CD8-positive, alpha-beta memory T cell (primary cell): Measurements from ENCODE around the gene NUDT1. TPM values are rescaled to one million over a fixed set of nuclear protein-coding genes. Genes with fewer than 3 reads are reported as not detected.

ENCODE experiments used
- CTCF ChIA-PET: fragments of 350-600 bp; sonication (Branson Sonifier 250); formaldehyde crosslinking; loops from one replicate; lab custom pipeline; 2021; ENCODE audit warnings: antibody characterized with exemption; lab: Charles Lee
- POLR2A ChIA-PET: fragments of 350-600 bp; sonication (Branson Sonifier 250); formaldehyde crosslinking; loops from one replicate; lab custom pipeline; 2021; ENCODE audit warnings: antibody characterized with exemption; lab: Charles Lee
- DNase-seq, 5 donors: peaks; one replicate each; pipeline versions ENCODE4 v3.0.0 to v3.0.0-alpha.2; 2020 to 2022; ENCODE audit warnings: mixed read lengths in 1 of 5
- H3K27ac ChIP-seq: one replicate; pipeline ENCODE4 v1.7.0; 2013; ENCODE audit warnings: low read depth, mild to moderate bottlenecking, low read length, moderate library complexity
- H3K27me3 ChIP-seq: 2 replicates; pipeline ENCODE4 v1.7.0; 2013; ENCODE audit warnings: low read length, mild to moderate bottlenecking; ENCODE audit not compliant: insufficient read depth, poor library complexity, severe bottlenecking
- H3K36me3 ChIP-seq: 2 replicates; pipeline ENCODE4 v1.7.0; 2013; ENCODE audit warnings: mild to moderate bottlenecking, low read length, moderate library complexity; ENCODE audit not compliant: insufficient read depth
- H3K4me1 ChIP-seq: 2 replicates; pipeline ENCODE4 v1.7.0; 2013; ENCODE audit warnings: mild to moderate bottlenecking, low read length, moderate library complexity; ENCODE audit not compliant: insufficient read depth
- H3K4me3 ChIP-seq: 2 replicates; pipeline ENCODE4 v1.7.0; 2013; ENCODE audit warnings: mild to moderate bottlenecking, low read length
- H3K9me3 ChIP-seq: 2 replicates; pipeline ENCODE4 v1.7.0; 2013; ENCODE audit warnings: mild to moderate bottlenecking, low read length
- H3K27ac Mint-ChIP-seq, 8 donors: one replicate each; pipeline ENCODE4 v1.8.0; 2020 to 2021; ENCODE audit warnings: mixed read lengths in 8 of 8, mild to moderate bottlenecking in 6 of 8, inconsistent platforms in 3 of 8, moderate library complexity in 3 of 8
- H3K27me3 Mint-ChIP-seq, 2 donors: one replicate each; pipeline ENCODE4 v1.8.0; 2020 to 2021; ENCODE audit warnings: mixed read lengths in 2 of 2, mild to moderate bottlenecking in 1 of 2, moderate library complexity in 1 of 2
- H3K36me3 Mint-ChIP-seq, 3 donors: one replicate each; pipeline ENCODE4 v1.8.0; 2020 to 2021; ENCODE audit warnings: mixed read lengths in 3 of 3, inconsistent platforms in 1 of 3, mild to moderate bottlenecking in 1 of 3
- H3K4me1 Mint-ChIP-seq, 3 donors: one replicate each; pipeline ENCODE4 v1.8.0; 2020 to 2021; ENCODE audit warnings: mixed read lengths in 3 of 3, inconsistent platforms in 1 of 3, mild to moderate bottlenecking in 1 of 3
- H3K4me3 Mint-ChIP-seq, 7 donors: one replicate each; pipeline ENCODE4 v1.8.0; 2020 to 2021; ENCODE audit warnings: mixed read lengths in 7 of 7, mild to moderate bottlenecking in 6 of 7, moderate library complexity in 4 of 7, inconsistent platforms in 2 of 7
- H3K9me3 Mint-ChIP-seq, 5 donors: one replicate each; pipeline ENCODE4 v1.8.0; 2020 to 2022; ENCODE audit warnings: mixed read lengths in 5 of 5, mild to moderate bottlenecking in 3 of 5, moderate library complexity in 2 of 5, inconsistent platforms in 1 of 5
- polyA plus RNA-seq: library from polyadenylated mRNA; unstranded; fragments of 300-500 nt; fragmentation: Illumina TruSeq; gene quantifications from one replicate; pipeline ENCODE4 v1.2.3, GENCODE V29; 2021
- total RNA-seq, 2 experiments: library from RNA; stranded (reverse); gene quantifications; one replicate each; pipeline ENCODE4 v1.2.3, GENCODE V29; 2021

NUDT1 gene
- total and polyA plus RNA-seq, 3 experiments from 2014 or later: 52.7 to 89.8 (median 83.1) TPM

GRCh38 chr7:2242541-2243429, 759 bp downstream of the NUDT1 start:
- H3K27me3 Mint-ChIP-seq: no peaks in the 10 kb centered on the region
- peak overlapping the region; percentile 70 for H3K27ac ChIP-seq
- ChIA-PET CTCF (interaction anchor here (1.1 to 1.6 kb wide), 3 partner anchors 106 to 226 kb away, joined by 3 to 4 read pairs (median 3); no protein-coding TSS in a partner anchor), POLR2A (interaction anchor here (1.6 kb wide), 1 partner anchor 111 kb away, joined by 6 read pairs; the partner anchor contains the start of gene EIF3B)
- peak overlapping the region; percentile 79 to 95 (median 92) for H3K27ac Mint-ChIP-seq
- peak overlapping the region; percentile 84 to 97 (median 94) for H3K4me3 Mint-ChIP-seq
- peak in 1 of 5 donors; percentile 25 for DNase-seq
- H3K4me1 ChIP-seq: peaks cover 13% of the 10 kb centered on the region
- peaks cover 0 to 31% (median 0%) of the 10 kb centered on the region in 3 donors for H3K36me3 Mint-ChIP-seq
- no peaks in the 10 kb centered on the region for H3K27me3 ChIP-seq
- H3K9me3 Mint-ChIP-seq: no peaks in the 10 kb centered on the region
- H3K36me3 ChIP-seq: peaks cover 6% of the 10 kb centered on the region
- peaks cover 9 to 23% (median 19%) of the 10 kb centered on the region in 3 donors for H3K4me1 Mint-ChIP-seq
- no peaks in the 10 kb centered on the region for H3K9me3 ChIP-seq
- peak overlapping the region; percentile 72 for H3K4me3 ChIP-seq

DNA sequence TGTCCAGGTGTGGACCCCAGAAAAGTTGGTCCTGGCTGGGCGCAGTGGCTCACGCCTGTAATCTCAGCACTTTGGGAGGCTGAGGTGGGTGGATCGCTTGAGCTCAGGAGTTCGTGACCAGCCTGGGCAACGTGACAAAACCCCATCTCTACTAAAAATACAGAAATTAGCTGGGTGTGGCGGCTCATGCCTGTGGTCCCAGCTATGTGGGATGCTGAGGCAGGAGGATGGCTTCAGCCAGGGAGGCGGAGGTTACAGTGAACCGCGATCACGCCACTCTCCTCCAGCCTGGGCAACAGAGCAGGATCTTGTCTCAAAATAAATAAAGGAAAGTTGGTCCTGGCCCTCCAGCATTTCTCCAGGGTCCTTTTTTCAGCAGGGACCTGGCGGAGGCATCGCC, 1.4 kb downstream of the NUDT1 start:
- Mint-ChIP-seq H3K27me3 (no peaks in the 10 kb centered on the region), H3K4me3 (peak overlapping the region in 6 of 7 donors; percentile 11 to 97 (median 60)), H3K9me3 (no peaks in the 10 kb centered on the region), H3K36me3 (peaks cover 0 to 25% (median 0%) of the 10 kb centered on the region in 3 donors), H3K27ac (no peak overlapping the region), H3K4me1 (peaks cover 12 to 28% (median 19%) of the 10 kb centered on the region in 3 donors)
- DNase-seq: peak in 1 of 5 donors; percentile 36
- Histone ChIP-seq H3K4me1 (peaks cover 13% of the 10 kb centered on the region), H3K27ac (no peak overlapping the region), H3K36me3 (no peaks in the 10 kb centered on the region), H3K9me3 (no peaks in the 10 kb centered on the region), H3K27me3 (no peaks in the 10 kb centered on the region), H3K4me3 (no peak overlapping the region)
- CTCF ChIA-PET: no interaction called here
- POLR2A ChIA-PET: no interaction called here

DNA sequence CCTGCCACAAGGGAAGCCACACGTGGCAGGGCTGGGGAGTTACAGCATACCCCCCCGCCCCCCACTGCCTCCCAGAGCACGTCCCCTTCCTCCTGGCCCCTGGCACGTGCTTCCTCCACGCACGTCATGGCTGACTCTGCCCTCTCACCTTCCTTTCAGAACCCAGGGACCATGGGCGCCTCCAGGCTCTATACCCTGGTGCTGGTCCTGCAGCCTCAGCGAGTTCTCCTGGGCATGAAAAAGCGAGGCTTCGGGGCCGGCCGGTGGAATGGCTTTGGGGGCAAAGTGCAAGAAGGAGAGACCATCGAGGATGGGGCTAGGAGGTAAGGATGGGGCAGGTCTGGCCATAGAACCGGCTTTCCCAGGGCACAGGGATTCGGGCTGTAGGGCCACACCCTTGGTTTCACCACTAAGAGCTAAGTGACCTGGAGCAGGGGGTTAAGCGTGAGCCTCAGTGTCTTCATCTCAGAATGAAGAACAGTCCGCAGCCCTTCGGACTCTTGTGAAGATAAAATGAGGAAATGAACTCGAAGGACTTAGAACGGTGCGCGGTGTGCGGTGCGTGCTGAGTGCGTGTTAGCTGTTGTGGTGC, 2.5 kb downstream of the NUDT1 start:
- peak overlapping the region in 1 of 7 donors; percentile 32 for H3K4me3 Mint-ChIP-seq
- no peaks in the 10 kb centered on the region for H3K9me3 Mint-ChIP-seq
- H3K27ac ChIP-seq: no peak overlapping the region
- no peaks in the 10 kb centered on the region for H3K27me3 Mint-ChIP-seq
- POLR2A ChIA-PET: no interaction called here
- peaks cover 20 to 37% (median 29%) of the 10 kb centered on the region in 3 donors for H3K4me1 Mint-ChIP-seq
- no peaks in the 10 kb centered on the region for H3K27me3 ChIP-seq
- peaks cover 0 to 17% (median 0%) of the 10 kb centered on the region in 3 donors for H3K36me3 Mint-ChIP-seq
- peak in 1 of 5 donors; percentile 31 for DNase-seq
- H3K4me1 ChIP-seq: peaks cover 21% of the 10 kb centered on the region
- no peaks in the 10 kb centered on the region for H3K9me3 ChIP-seq
- H3K4me3 ChIP-seq: no peak overlapping the region
- no peaks in the 10 kb centered on the region for H3K36me3 ChIP-seq
- CTCF ChIA-PET: no interaction called here
- H3K27ac Mint-ChIP-seq: peak overlapping the region in 1 of 8 donors; percentile 84

DNA sequence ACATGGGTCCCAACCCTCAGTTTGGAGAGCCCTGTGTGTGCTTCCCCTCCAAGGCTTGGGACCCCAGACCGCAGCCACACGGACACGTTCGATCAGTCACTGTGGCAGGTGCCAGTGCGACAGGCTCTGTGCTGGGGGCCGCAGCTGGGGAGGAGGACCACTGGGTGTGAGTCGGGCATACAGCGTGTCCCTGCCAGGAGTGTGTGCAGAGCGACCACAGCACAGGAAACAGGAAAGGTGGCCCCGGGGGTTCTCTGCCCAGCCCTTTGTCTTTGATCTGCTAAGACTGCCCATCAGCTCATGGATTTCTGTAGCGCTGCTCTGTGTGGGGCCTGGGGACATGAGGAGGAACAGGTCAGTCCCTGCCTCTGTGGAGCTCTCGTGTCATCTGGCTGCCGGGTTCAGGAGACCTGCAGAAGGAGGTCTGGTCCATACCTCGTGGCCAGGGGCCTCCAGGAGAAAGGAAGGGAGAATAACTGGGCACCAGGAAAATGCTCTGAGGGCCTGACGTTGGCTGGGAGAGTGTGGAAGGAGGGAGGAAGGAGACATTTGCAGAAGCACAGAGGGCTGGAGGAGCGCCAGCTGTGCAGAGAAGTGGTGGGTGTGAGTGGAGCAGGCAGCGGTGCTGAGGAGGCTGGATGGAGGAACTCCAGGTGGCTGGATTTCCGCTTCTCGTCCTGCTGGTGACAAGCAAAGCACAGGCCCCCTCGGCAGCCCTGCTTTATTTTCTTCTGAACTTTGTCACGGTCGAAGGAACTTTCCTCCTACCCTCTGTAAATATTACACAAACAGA, 4.1 kb downstream of the NUDT1 start:
- ChIA-PET POLR2A (no interaction called here), CTCF (no interaction called here)
- Histone ChIP-seq H3K36me3 (no peaks in the 10 kb centered on the region), H3K27me3 (no peaks in the 10 kb centered on the region), H3K27ac (no peak overlapping the region), H3K4me1 (peaks cover 19% of the 10 kb centered on the region), H3K9me3 (no peaks in the 10 kb centered on the region), H3K4me3 (no peak overlapping the region)
- no peaks in the 10 kb centered on the region for H3K27me3 Mint-ChIP-seq
- H3K4me3 Mint-ChIP-seq: peak overlapping the region in 1 of 7 donors; percentile 67
- H3K9me3 Mint-ChIP-seq: no peaks in the 10 kb centered on the region
- peaks cover 0 to 18% (median 2%) of the 10 kb centered on the region in 3 donors for H3K36me3 Mint-ChIP-seq
- H3K27ac Mint-ChIP-seq: no peak overlapping the region
- peak in 1 of 5 donors; percentile 41 for DNase-seq
- H3K4me1 Mint-ChIP-seq: peaks cover 18 to 31% (median 21%) of the 10 kb centered on the region in 3 donors

DNA sequence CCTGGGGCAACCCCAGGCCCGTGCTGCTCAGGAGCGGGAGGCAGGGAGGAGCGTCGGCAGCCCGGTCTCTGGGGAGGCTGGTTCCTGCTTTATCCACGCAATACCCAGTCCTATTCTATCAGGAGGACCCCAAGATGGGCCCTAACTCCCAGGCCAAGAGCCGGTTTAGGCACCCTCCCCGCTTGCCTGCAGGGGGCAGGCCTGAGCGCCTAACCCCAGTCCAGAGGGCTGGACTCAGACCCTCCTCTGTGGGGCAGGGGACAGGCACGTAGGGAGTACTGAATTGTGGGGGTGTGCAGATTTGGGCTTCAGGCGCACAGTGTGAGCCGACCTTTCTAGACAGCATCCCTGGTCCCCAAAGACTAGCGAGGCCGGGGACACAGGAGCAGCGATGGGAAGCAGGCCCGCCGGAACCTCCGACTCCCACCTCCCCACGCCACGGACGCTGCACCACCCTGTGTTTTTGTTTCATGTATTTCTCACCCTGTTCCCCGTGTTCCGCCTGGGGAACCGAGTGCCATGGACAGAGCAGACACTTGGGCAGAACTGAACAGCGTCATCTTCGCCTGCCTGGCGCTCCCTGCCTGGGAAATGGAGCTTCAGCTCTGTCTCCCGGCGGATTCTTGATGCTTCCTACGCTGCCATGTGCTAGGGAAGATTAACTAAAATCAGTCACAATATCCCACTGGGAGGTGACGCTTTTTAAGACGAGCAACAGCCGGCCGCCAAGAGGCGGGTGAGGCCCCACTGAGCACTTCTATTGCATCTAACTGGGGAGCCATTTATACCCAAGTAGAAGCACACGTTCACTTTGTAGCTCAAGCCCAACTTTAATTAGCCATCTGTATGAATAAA, 5.3 kb downstream of the NUDT1 start:
- POLR2A ChIA-PET: no interaction called here
- Mint-ChIP-seq H3K27ac (no peak overlapping the region), H3K4me3 (no peak overlapping the region), H3K9me3 (no peaks in the 10 kb centered on the region), H3K36me3 (peaks cover 0 to 17% (median 2%) of the 10 kb centered on the region in 3 donors), H3K27me3 (no peaks in the 10 kb centered on the region), H3K4me1 (peaks cover 18 to 27% (median 19%) of the 10 kb centered on the region in 3 donors)
- CTCF ChIA-PET: interaction anchor here (0.8 to 1.3 kb wide), 2 partner anchors 8 to 184 kb away, joined by 3 read pairs; no protein-coding TSS in a partner anchor
- peaks cover 15% of the 10 kb centered on the region for H3K4me1 ChIP-seq
- H3K36me3 ChIP-seq: no peaks in the 10 kb centered on the region
- H3K9me3 ChIP-seq: no peaks in the 10 kb centered on the region
- DNase-seq: peak in 1 of 5 donors; percentile 49
- H3K27ac ChIP-seq: no peak overlapping the region
- H3K27me3 ChIP-seq: no peaks in the 10 kb centered on the region
- no peak overlapping the region for H3K4me3 ChIP-seq

- Mint-ChIP-seq H3K36me3 (peaks cover 0 to 14% (median 2%) of the 10 kb centered on the region in 3 donors), H3K9me3 (no peaks in the 10 kb centered on the region), H3K27me3 (no peaks in the 10 kb centered on the region), H3K4me3 (no peak overlapping the region), H3K27ac (peak overlapping the region in 5 of 8 donors; percentile 10 to 92 (median 47)), H3K4me1 (peaks cover 13 to 21% (median 14%) of the 10 kb centered on the region in 3 donors)
- POLR2A ChIA-PET: no interaction called here
- Histone ChIP-seq H3K9me3 (no peaks in the 10 kb centered on the region), H3K27me3 (no peaks in the 10 kb centered on the region), H3K4me1 (peaks cover 7% of the 10 kb centered on the region), H3K36me3 (no peaks in the 10 kb centered on the region), H3K27ac (no peak overlapping the region), H3K4me3 (no peak overlapping the region)
- CTCF ChIA-PET: no interaction called here
- no peak for DNase-seq
Observed at GRCh38 chr7:2248984-2249694, 7.1 kb downstream of the NUDT1 start.
